HTERT RPE-1 (cell line): ENCODE data around the gene NPC1L1.

Source experiments
- in situ Hi-C: fragments of 300-500 bp; cut with MboI; formaldehyde crosslinking; loops from 4 replicates; pipeline ENCODE4 v1.14.3; 2020; ENCODE audit warnings: low sequenced_read_pairs

Gene NPC1L1

DNA sequence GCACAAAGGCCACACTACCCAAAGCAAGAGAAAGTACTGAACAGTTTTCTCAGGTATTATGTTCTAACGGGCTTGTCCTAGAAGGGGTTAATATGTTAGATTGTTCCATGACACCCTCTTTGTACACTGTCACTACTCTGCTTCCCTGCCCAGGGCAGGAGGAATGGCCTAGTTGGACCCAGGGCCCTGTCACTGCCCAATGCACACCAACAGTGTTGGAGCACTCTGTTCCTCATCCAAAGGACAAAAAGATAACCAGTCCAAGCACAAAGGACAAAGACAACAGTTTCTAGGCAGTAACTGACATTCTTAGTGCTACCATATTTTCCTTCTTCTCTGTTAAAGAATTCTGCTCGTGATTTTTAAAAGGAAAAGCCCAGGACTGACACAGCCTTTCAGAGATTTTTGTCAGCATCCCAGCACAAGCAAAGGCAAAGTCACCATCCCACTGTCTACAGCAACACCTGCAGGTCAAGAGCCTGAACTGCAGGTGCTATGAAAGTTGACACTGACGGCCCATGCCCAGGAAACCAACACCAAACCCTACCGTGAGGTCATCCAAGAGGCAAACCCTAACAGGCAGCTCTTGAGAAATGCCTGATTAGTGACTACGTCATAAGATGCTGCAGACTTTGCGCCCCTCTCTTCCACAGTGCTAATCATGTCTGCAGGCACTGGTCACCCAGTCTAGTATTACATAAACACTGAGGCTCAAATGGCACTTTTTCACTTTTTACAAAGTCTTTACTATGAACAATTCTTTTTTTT lies 63.9 kb downstream of the NPC1L1 start:
- in situ Hi-C loops = no loop called here

DNA sequence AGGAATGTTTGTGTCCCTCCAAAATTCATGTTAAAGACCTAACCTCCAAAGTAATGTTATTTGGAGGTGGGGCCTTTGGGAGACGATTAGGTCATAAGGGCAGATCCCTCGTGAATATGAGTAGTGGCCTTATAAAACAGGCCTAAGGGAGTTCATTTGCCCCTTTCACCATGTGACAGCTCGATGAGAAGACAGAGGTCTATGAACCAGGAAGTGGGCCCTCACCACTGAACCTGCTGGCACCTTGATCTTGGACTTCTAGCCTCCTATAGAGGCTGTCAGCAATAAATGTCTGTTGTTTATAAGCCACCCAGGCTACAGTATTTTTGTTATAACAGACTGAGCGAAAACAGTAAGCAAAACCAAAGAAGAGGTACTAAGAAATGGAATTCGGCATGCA lies 64.8 kb downstream of the NPC1L1 start:
- in situ Hi-C loops = no loop called here

DNA sequence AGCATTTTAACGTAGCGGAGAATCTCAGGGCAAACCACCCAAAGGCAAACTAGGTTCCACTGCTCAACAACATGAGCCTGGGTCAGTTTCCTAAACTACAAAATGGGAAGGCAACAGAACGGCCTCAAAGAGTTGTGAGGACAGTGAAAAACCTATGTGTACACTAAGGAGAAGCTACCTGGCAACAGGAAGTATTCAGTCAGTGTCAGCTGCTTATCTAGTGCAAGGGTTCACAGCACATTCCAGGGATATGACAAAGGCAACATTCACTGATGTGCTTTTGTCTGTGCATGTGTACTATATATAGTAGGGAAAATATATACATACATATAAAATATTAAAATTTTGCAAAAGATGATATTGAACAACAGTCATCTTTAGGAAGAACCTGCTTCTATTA lies 67.8 kb downstream of the NPC1L1 start:
- in situ Hi-C loops = no loop called here

DNA sequence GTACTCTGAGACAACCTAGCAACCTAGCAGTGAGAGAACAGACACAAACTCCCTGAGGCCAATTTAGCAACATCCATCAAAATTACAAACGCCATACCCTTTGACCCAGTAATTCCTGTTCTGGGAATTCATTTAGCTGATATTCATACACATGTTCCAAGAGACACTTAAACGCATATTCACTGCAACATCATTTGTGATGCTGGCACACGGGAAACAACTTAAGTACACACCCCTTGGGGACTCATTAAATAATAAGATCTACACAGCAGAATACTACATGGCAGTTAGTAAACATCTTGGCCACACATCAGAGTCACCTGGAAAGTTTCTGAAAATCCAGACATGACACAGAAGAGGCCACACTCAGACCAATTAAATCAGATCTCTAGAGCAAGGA lies 68.3 kb downstream of the NPC1L1 start:
- in situ Hi-C loops = no loop called here

DNA sequence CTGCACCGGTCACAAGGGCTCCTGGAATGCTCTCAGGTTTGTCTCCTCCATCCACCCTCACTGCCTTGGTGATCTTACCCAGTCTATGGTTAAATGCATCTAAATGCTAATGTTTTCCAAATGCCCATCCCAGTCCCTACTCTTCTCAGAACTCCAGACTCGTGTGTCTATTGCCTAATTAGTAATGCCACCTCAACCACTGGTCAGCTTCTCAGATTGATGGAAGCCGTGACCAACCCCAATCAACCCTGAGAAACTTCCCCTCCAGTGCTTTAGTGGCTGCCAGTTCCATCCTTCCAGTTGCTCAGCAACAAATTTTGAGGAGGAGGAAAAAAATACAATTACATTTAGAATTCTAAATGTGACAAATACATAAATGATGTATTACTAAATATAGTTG lies 69.3 kb downstream of the NPC1L1 start:
- in situ Hi-C loops = no loop called here

DNA sequence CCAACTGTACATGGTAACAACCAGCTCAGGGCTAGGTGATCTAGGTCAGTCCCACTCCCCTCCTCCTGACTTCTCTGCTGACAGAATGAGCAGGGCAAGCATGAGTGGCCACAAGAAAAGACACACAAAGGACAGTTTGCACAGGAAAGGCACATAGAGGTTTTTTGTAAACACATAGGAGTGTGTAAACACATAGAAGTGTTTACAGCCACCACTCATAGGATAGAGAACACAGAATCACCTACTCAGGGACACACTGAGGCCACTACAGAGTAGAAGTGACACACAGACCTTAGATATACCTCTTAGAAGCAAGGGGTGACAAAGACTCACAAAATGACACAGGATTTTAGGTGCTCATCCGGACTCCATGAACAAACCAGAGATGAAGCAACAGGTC lies 69.7 kb downstream of the NPC1L1 start:
- in situ Hi-C loops = no loop called here

DNA sequence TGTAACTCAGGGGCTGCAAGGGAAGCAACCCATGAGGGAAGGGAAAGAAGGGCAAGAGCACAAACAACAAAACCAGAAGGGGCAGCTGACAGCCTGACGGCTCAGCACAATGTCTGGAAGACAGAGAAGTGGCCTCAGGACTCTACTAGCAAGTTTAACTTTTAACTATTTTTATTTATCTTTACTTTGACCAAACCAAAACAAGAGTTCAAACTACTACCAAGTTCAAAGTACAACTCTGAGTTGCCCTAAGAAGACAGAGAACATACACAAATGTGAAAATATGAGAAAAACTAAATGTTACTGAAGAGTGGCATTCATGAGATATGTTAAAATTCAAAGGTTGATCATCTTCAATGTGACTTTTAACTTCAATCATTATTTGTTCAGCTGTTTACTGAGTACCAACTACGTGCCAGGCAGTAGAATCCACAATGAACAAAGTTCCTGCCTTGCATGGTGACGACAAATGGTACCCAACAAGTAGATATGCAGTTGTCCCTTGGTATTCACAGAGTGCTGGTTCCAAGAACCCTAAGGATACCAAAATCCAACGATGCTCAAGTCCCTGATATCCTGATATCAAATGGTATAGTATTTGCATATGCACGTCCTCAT lies 70.4 kb downstream of the NPC1L1 start:
- in situ Hi-C loops = no loop called here

DNA sequence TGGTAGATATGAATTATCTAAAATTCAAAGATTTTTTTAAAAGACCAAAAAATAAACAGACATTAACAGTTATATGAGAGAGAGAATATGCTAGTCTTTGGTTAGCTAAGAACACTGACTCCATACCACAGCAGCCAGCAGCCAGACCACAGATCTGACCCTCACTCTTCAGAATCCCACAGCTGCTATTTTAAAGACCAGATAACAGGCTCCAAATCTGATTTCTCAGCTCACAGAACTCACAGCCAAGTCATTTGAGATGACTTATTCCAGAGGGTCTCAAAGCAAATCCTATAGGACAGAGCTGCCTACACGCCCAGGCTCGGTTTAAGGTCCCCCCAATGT lies 71.0 kb downstream of the NPC1L1 start:
- in situ Hi-C loops = no loop called here

DNA sequence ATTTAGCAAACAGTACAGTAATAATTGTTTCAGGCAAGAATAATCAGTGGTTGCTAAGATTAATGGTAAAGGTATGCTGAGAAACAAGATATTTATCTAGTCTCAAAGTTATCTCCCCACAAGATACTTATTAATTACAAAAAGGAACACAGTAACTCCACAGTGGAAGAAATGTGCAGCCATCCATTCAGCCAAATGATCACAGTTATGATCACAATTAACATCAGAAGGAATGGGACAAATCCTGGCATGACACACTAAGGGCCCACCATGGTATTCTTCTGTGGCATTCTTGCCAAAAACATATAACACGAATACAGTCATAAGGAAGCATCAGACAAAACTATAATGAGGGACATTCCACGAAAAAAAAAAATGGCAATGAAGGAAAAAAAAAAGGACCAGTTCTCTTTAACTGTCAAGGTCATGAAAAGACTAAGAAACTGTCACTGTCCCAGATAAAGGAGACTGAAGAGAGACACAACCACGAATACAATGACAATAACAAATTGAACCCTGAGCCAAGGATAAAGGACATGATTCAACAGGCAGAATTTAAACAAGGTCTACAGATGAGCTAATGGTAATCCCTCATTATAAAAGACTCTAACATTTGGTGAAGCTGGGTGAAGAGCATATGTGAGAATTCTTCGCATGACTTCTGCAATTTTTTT lies 71.5 kb downstream of the NPC1L1 start:
- in situ Hi-C loops = no loop called here

DNA sequence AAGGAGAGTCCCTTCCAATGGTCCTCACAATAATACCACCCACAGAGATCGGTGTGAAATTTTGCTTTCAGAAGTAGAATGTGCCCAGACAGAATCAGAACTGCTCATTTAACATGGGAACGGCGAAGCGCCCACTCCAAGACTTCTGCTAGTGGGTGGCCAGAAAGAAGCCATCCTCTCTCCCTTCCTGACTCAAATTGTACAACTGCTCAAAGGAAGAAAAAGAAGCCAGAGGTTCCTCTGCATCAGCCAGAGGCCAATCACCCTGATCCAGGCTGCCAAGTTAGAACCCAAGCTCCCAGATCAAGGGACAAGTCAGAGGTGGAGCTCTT lies 73.9 kb downstream of the NPC1L1 start:
- in situ Hi-C loops = no loop called here

DNA sequence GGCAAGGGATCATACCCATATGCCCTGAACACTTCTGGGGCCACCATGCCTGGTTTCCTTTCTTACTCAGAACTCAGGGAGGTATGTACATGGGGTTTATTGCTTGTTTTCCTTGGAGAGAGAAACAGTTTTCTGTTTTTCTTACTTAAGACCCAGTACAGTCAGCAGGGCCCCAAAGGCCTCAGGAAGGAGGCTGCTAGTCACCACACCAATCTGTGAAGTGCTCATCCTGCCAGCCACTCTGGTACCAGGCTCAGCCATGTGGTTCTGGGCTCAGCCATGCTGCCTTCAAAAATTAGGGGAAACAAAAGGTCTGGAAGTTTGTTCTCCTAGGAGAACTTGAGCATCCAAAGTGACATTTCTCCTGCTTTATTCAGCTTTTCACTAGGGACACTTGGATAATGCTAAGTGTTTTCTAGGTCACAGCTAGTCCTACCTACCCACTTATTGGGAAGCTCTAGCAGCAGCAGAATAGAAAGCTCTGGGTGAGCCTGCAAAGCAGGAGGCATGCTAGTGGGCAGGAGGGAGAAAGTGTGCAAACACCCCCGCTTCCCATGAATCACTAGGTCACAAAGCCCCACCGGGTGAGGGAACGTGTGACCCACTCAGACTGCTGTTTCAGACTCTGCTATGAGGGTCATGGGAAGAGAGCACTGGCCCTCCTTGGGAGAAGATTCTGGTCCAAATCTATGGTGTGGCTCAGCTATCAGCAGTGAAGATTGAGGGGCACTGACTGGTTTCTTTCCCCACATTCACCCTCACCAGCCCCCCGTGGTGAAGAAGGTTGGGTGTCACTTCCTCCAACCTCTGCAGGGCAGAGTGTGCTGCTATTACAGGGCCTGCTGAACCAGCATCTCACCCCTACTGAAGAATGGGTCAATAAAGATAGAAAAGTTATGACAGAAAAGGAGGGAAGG lies 74.6 kb downstream of the NPC1L1 start:
- in situ Hi-C loops = no loop called here

DNA sequence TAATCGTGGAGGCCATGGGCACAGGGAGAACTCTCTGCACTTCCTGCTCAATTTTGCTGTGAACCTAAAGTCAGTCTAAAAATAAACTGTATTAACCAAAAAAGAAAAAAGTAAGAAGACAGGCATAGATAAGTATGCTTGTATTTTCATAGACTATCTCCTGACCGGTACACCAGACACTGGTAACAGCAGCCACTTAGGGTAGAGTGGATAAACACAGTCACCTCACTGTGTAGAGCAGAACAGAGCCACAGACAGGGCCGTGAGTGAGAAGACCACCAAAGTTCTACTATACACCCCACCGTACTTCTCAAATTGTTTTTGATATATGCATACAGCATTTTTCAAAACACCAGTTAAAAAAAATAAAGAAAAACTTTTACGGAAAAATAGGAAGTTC lies 75.6 kb downstream of the NPC1L1 start:
- in situ Hi-C loops = no loop called here

DNA sequence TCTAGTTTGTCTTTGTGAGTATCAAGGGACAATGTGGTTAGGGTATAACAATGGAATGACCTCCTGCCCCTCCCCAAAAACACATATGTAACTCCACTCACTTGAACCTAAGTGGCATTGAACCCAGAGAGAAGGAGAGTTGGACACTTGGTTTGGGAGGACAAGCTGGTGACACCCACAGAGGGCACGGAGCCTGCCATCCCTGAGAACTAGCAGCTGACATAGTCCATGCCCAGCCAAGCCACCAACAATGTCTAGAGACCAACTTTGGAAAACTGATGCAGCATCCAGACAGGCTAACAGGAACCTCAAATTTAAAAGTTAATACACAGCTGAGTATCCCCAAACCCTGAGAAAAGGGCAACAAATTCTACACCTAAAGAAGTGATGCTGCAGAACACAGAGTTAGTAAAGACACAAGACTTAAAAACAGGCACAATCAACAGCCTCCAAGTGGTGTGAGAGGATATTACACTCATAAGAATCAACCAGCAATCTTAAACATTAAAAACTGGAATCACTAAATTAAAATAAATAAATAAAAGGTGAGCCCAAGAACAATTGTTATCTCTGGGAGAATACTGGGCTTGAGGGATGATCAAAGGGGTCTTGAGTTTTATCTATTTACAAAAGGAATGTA lies 77.8 kb downstream of the NPC1L1 start:
- in situ Hi-C loops = no loop called here
